RPMI7951 (cell line): Measurements from ENCODE around the gene TUBA4B. TPM values are rescaled to one million over a fixed set of nuclear protein-coding genes. Genes with fewer than 3 reads are reported as not detected.
A peak's percentile ranks its signal among the peaks of the same experiment; 100 is the strongest.
"Not testable (repeated sequence)": the region's sequence is repeated elsewhere in the genome, so short reads cannot be mapped to it uniquely, and the experiment has no call there.

Source experiments
- DNase-seq: peaks from one replicate; pipeline ENCODE4 v3.0.0-alpha.2; 2012; ENCODE audit warnings: low read depth
- total RNA-seq: library from RNA; depleted of rRNA; stranded (reverse); fragments of >200 nt; shearing (Covaris generic); gene quantifications from 2 replicates; pipeline ENCODE4 v1.2.3, GENCODE V29; 2014

Gene TUBA4B
- total RNA-seq, 1 experiment from 2014 or later, result not detected

DNA sequence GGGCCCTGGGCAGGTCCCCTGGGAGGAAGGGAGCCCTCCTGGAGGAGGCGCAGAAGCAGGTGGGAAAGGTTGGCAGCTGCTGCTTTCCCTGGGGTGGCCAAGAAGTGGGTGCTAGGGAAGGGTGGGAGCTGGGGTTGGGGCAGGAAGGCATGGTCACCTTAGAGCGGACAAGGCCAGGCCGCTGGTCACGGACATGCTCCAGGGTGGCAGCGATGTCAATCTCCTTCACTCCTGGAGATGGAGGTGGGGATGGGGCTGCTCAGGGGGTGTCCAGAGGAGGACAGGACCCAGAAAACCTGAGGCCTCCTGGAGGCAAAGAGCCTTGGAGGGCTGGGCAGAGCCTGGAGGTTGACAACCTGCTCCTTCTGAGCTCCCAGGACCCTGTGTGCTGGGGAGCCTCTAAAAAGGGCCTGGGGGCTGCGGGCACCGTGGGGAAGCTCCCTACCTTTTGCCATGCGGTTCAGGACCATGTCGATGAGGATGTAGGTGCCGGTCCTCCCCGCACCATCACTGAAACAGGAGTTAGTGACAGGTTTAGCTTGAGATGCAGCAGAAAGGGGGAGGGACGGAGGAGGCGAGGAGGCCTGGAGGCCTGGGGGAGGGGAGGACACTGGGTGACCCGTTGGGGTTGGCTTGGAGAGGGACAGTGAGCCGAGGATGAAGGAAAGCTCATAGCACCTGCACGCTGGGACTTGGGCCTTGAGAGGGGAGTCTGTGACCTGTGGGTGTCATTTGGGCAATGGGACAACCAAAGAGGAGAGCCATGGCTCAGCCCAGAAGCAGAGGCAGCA is 37.5 kb downstream of the TUBA4B start:
- DNase-seq, result no peak

DNA sequence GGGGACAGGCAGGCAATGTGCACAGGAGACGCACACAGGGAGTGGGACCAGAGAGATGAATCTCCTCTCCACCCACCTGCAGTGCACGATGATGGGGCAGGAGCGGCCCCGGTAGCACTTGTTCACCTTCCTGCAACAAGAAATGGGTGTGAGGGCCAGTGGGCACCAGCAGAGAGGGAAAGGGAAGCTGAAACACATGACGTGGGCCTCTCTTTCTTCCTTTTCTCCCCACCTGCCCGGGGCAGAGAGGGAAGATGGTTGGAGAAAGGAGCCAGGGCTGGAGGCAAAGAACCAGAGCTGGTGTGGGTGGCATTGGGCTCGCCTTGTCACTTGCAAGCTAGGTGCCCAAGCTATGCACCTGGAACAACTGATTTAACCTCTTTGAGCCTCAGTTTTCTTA is 38.4 kb downstream of the TUBA4B start:
- DNase-seq, result no peak

DNA sequence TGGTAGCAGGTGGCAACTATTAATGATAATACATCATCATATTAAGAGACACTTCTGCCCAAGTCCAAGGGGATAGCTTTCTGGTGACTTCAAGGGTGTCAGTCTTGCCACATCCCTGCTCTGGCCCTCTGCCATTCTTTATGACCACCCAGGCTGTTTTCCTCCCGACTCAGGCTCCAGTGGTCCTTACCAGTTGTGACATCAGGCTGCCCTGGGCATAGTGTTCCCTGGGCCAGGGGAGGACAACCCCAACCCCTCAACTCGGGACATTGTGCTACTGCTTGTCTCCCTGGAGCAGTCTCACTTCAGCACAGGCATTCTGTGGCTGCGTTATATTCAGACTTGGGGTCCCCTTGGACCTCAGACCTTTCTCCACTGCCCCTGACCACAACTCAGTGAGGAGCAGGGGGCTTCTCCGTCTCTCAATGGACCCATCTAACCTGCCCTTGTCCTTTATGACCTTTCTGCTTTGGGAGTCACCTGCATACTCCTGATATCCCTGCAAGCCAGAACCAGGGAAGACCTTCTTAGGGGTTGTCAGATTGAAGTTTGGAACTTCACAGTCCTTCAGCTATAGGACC is 39.0 kb downstream of the TUBA4B start:
- no peak for DNase-seq

DNA sequence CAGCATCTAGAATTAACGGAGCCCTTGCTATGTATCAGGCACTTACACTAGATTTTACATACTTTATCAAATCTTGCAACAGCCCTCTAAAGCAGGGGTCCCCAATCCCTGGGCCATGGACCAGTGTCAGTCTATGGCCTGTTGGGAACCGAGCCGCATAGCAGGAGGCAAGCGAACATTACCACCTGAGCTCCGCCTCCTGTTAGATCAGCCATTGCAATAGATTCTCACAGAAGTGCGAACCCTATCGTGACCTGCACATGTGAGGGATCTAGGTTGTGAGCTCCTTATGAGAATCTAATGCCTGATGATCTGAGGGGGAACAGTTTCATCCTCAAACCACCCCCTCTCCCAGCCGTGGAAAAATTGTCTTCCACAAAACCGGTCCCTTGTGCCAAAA is 39.6 kb downstream of the TUBA4B start:
- no peak for DNase-seq

DNA sequence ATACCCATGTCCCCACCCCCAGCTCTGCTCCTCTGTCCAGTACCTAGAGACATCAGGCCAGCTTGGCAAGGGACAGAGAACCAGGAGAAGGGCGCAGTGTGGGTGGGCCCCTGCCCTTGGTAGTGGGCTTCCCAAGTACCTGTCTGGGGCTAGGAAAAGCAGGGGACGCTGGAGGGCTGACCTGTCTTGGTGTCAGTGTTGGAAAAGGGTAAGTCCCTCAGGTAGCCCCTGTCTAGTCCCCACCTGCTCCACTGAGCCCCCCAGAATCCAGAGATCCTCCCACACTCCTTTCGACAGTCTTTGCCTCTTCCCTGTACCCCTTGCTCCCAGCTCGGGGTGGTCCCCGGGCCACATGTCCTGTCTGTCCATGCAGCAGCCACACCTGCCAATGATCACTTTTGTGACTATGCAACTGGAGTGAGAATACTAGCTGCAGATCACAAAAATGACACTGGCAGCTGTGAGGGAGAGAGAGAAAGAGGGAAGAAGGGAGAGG is 40.7 kb downstream of the TUBA4B start:
- no peak for DNase-seq

DNA sequence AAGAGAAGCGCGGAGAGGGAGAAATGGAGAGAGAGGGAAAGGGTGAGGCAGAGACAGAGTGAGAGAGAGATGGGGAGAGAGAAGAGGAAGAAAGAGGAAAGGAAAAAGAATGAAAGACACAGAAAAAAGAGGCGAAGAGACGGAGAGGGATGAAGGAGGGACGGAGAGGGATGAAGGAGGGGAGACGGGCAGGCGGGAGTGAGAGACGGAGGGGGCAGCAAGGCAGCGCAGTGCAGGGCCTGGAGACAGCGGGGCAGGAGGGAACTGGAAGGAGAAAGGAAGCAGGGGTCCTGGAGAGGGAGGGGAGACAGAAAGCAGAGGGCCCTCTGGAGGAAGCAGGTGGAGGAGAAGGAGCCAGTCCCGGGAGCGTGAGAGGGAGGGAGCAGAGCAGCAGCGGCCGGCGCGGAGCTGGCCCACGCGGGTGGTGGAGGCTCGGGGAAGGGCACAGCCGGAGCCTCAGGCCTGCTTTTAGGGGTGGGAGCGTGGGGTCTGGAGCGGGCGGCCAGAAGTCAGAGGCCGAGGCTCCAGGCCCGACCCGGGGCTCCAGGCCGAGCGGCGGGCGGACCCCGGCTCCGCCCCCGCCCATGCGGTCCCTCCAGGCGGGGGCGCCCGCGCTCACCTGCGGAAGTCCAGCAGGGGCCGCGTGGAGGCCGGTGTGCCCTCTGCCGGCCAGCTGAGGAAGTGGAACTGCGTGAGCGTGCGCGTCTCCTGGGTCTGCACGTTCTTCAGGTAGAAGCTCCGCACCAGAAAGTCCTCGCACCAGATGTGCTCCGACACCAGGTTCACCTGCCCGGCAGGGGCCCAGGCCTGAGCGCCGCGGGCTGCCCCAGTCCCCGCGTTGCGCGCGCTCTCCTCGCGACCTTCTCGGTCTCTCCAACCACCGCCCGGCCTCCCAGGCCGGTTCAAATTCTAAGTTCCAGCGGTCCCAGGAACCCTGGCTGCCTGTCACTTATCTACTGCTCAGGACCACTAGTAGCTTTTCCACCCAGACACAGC is 41.6 kb downstream of the TUBA4B start:
- DNase-seq, result peak; percentile 68

DNA sequence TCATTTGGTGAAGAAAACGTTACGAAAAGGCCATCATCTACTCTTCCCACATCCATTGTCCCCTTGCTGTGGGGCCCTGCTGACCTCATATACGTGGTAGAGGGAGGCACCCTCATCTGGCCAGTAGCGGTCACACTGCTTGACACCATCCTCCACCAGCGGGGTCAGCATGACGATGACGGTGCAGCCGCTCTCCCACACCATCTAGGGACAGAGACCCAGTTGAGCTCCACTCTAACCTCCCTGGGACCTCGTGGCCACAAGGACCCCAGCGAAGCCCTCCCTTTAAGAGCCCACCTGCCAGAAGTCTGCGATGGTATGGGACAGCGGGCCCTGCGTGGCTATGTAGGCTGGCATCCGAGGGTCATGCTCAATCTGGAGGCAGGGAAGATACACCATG is 43.1 kb downstream of the TUBA4B start:
- no peak for DNase-seq

DNA sequence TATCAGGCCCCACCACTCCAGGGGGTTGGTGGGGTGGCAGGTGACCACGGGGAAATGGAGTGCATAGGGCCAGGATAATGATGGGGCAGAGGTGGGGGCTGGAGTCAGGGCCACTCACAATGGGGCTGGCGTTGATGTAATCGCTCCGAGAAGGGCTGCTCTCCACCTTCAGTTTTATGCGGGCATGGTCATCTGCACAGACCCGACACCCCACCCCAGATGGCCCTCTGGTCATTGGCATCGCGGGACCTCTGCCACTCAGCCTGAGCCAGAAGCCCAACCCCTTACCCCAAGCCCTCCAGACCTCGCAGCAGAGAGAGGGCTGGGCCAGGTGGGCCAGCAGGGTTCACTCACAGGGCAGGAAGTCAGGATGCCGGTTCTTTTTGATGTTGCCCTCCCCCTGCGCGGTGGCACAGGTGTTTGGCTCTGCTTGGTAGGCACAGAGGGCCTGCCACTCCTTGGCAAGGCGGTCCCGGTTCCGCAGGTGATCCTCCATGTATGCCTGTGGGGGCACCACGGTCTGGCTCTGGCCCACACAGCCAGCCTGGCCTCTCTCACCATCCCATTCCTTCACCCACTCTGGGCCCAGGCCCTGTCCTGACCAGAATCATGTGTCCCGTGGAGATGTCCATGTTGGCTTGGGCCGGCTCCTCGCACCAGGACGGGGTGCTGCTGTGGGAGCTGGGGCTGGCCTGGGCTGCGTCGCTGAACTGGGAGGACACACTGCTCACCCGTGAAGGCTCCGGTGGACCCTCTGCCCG is 43.8 kb downstream of the TUBA4B start:
- no peak for DNase-seq

DNA sequence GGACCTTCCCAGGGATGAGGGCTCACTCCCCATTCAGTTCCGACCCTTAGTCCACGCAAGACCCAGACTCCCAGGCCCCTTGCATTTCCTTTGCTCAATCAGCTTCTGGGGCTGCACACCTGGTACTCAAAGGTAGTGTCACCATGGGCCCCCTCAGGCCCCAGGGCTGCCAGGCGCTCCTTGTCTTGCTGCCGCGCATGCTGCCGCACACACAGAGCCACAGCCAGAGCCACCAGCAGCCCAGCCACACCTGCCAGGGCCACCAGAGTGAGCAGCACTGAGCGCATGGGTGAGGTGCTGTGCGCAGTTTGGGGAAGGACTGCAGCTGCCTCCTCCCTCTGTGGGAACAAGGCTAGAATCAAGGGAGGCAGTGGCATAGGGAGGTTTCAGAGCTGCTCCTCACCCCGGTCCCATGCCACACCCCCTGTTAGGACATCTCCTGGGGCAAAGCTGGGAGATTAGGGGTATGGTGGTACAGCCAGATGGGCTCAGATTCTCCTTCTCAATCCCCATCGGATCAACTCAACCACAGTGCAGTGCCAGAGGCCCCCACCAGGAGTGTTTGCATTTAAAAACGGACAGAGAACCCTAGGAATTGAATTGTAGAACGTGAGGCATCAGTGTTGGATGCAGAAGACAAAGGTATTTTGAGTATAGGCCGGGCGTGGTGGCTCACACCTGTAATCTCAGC is 44.9 kb downstream of the TUBA4B start:
- DNase-seq, result no peak

DNA sequence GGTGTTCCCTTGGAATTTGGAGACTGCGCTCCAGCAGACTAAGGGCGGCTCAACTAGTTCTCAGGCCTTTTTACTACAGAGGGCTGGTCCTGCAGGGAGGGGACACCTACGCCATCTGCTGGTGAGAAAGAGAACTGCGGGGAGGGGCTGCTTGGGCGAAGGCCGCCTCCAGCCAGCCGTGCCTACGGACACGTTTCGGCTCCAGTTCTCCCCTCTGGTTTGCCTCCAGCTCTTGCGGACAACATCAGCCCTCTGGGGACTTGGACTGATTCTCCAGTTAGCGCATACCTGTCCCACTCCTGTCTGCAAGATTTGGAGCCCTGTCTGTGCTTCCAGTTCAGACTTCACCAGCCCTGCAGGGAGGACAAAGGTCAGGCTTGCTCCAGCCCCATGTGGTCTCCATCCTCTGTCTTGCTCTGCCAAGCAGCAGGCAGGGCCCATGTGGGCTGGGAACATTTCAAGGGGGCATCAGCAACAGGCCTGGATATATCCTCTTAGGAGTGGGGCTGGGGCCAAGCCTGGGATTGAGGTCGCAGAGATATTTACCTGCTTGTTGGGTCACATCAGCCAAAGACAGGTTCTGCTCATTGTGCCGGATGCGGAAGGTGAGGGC is 45.8 kb downstream of the TUBA4B start:
- peak; percentile 71 for DNase-seq

DNA sequence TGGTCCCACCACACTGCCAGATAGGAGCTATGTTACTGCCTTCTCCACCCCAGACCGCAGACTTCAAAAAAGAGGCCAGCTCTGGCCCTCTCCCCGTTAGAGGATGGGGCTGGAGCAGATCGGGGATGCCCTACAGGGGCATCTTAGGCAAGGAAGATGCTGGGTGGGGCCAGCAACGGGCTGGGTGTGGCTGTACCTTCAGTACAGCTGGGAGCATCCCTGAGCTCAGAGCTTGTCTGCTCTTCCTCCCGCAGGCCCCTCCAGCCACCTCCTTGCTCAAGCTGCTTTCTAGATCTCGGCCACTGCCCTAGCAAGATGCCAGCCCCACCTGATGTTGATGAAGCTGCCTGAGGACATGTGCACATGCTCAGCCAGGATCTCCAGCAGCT is 46.3 kb downstream of the TUBA4B start:
- DNase-seq, result no peak

DNA sequence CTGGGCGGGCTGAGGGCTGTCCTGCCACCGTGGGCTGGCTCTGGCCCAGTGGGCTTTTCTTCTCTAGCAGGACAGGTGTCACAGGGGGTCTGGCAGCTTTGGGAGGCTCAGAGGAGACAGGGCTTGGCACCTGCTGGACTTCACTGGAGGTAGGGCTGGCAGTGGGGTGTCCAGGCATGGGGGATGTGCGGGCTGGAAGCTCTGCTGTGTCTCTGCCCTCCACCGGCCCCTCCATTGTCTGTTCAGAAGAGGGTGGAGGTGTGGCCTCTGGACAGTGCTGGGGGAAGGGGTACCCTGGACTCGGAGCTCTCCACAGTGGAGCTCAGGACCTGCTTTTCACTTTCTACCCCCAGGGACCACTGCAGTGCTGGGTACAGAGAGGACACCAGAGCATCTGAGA is 47.0 kb downstream of the TUBA4B start:
- DNase-seq, result no peak

DNA sequence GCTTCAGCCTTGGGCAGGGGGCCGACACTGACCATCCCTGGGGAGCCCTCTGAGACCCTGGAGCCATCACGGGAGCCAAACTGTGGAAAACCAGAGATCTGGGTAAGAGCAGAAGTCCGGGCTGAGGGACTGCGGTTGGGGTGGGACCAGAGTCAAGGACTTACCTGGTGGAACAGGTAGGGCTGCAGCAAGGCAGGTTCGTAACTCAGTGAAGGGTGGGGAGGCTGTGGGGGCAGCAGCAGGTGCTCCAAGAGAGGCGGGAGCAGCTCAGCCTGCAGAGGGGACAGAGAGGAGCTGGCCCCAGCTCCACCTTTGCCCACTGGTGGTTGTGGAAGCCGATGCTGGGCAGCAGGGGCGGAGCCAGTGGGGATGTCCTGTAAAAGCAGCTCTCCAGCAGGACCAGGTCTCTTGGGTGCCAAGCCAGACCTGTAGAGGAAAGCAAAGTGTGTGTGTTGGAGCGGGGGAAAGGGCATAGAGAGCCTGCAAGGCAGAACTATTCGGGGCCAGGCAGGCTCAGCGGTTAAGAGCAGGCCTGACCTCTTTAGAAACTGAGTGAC is 49.4 kb downstream of the TUBA4B start:
- no peak for DNase-seq

DNA sequence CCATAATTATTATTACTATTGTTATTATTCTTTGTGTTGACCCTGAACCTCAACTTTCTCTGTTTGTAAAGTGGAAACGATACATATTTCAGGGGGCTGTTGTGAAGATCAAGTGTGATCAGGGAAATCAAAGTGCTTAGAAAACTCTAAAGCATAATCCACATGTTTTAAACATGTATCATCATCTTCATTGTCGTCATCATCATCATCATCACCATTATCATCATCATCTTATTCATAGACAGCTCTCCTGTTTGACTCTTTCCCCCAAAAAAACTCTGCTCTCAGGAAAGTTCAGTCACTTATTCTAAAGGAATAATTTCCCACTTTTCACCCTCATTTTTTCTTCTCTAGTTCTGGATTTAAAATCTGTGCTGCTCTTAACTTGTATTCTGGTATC is 51.2 kb downstream of the TUBA4B start:
- no peak for DNase-seq

DNA sequence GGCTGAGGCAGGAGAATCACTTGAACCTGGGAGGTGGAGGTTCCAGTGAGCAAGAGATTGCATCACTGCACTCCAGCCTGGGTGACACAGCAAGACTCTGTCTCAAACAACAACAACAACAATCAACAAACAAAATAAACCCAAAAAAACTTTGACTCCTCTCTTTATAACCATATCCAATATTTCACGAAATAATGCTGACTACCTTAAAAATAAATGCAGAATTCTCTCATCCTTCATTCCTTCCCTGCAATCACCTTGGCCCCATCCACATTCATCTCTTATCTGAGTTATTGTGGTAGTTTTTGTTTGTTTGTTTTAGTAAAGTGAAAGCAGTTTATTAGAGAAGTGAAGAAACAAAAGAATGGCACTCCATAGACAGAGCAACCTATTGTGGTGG is 53.0 kb downstream of the TUBA4B start:
- DNase-seq, result no peak

DNA sequence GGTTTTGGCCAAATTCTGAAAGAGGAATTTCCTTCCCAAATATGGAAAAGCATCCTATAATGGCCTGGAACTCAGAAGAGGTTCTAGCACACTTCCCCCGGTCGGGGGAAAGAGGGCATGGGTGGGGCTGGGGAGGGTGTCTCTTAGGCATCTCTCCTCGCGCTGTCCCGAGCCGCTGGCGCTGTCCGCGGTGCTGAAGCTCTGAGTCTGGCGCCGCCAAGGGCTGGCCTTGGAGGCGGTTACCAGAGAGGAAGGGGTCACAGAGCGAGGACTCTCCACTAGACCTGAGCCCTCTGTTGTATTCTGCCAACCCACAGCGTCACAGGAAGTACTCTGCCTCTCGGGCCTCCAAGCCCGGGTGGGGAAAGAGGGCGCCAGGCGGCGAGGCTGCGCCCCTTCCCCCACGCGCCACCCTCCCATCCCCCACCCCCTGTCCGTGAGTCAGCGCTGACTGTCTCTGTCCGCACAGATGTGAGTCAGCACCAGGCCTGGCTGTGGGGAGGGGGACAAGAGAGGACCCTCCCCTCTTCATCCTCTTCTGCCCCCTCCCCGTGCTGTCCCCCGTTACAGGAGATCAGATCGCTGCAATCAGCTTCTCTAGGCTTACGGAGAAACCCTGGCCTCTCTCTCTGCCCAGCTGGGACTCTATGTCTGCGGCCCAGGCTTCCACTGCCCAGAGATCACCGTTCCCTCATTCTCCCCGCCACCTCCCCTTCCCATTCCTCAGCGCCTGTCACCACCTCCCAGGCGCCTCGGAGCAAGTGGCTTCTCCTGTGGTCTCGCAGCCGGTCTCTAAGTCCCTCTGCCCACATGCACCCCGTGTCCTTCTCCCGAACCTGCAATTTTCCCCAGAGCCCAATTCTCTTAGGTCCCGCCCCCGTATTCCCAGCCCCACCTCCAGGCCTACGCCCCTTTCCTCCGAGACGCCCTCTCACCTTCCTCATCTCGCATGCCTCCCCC is 55.4 kb downstream of the TUBA4B start:
- peak; percentile 75 for DNase-seq

DNA sequence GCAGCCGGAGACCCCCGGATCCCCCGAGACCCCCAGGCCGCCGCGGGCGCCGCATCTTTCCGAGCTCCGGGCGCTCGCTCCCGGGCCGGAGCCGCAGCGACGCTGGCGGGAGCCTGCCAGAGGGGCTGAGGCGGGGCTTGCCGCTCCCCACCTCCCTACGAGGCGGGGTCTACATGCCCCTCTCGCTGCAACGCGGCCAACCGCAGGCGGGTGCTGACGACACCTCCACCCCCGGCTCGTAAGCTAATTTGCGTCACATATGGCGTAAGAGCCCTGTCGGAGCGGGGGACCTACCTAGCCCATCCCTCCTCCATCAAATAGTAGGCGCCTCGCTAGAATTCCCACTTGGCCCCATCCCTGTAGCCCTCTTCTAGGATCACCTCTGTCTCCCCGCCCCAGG is 56.2 kb downstream of the TUBA4B start, which contains the start of gene PTPRN:
TSS of gene PTPRN (minus strand) at position 124 of the 400 bp plus-strand sequence. CDS start at position 55, 69 bp downstream.
- peak; percentile 47 for DNase-seq

DNA sequence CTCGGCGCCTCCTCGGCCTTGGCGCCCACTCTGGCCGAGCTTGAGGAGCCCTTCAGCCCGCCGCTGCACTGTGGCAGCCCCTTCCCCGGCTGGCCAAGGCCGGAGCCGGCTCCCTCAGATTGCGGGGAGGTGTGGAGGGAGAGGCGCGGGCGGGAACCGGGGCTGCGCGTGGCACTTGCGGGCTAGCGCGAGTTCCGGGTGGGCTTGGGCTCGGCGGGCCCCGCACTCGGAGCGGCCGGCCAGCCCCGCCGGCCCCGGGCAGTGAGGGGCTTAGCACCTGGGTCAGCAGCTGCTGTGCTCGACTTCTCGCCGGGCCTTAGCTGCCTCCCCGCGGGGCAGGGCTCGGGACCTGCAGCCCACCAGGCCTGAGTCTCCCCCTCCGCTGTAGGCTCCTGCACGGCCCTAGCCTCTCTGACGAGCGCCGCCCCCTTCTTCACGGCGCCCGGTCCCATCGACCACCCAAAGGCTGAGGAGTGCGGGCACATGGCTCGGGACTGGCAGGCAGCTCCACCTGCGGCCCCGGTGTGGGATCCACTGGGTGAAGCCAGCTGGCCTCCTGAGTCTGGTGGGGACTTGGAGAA is 59.7 kb downstream of the TUBA4B start:
- DNase-seq, result not testable (repeated sequence)
